ENCODE data around the gene YEATS2. TPM values are rescaled to one million over a fixed set of nuclear protein-coding genes. Genes with fewer than 3 reads are reported as not detected.

YEATS2 gene
- total RNA-seq, 1 experiment from 2014 or later = 34.5 TPM

- Mint-ChIP-seq H3K27me3 (ENCODE audit: insufficient read depth, unreplicated experiment) (no peaks in the 10 kb centered on the region), H3K4me1 (ENCODE audit: low read depth, unreplicated experiment) (no peaks in the 10 kb centered on the region), H3K27ac (ENCODE audit: unreplicated experiment) (no peak overlapping the region), H3K4me3 (ENCODE audit: unreplicated experiment) (no peak overlapping the region), H3K9me3 (ENCODE audit: unreplicated experiment) (no peaks in the 10 kb centered on the region), H3K36me3 (ENCODE audit: insufficient read depth, unreplicated experiment) (peaks cover 51% of the 10 kb centered on the region)
- TF ChIP-seq CTCF (IDR thresholded peaks at IDR 0.05; ENCODE audit: insufficient read depth in 1 of 2, low read depth in 1 of 2, low read length in 1 of 2, severe bottlenecking in 1 of 2, unreplicated experiment in 1 of 2) = no peak
- BruUV-seq (replicated peaks) = no TSS peak
- ChIA-PET CTCF (no interaction called here), POLR2A (no interaction called here)
- Histone ChIP-seq H3K27me3 (replicated peaks; ENCODE audit: control insufficient read depth, insufficient read depth, low read length) (no peaks in the 10 kb centered on the region), H3K36me3 (ENCODE audit: control insufficient read depth, insufficient read depth, low read length) (peaks cover 6% of the 10 kb centered on the region), H3K4me3 (ENCODE audit: low read depth, low read length) (no peak overlapping the region), H3K4me1 (no peaks in the 10 kb centered on the region), H3K9me3 (no peaks in the 10 kb centered on the region)
- intact Hi-C loops (cut with micrococcal nuclease; ENCODE audit: unreplicated experiment) = no loop called here
- DNase-seq = no peak
Observed at GRCh38 chr3:183800243-183800863, 102.8 kb downstream of the YEATS2 start.

DNA sequence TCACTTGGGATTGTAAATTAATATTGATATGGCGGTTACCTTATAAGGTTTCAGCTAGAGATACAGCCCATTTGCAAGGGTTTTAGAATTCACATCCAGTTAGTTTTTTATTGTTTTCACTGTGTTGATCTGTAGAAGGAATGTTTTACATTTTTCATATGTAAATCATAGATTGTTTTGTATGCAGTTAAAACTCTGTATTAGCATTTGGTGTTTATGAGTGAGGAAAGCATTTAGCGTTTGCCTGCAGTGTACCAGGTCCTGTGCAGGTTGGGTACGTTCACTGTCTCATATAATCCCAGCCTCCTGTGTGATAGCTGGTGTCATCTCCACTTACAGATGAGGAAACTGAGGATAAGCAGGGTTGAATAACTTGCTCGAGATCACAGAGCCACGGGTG lies 104.0 kb downstream of the YEATS2 start:
- POLR2A ChIA-PET = no interaction called here
- no peaks in the 10 kb centered on the region for H3K9me3 Mint-ChIP-seq (ENCODE audit: unreplicated experiment)
- no peaks in the 10 kb centered on the region for H3K27me3 Mint-ChIP-seq (ENCODE audit: insufficient read depth, unreplicated experiment)
- Histone ChIP-seq H3K9me3 (no peaks in the 10 kb centered on the region), H3K27me3 (replicated peaks; ENCODE audit: control insufficient read depth, insufficient read depth, low read length) (no peaks in the 10 kb centered on the region), H3K4me1 (no peaks in the 10 kb centered on the region), H3K36me3 (ENCODE audit: control insufficient read depth, insufficient read depth, low read length) (peaks cover 7% of the 10 kb centered on the region), H3K4me3 (ENCODE audit: low read depth, low read length) (no peak overlapping the region)
- no peak overlapping the region for H3K4me3 Mint-ChIP-seq (ENCODE audit: unreplicated experiment)
- CTCF ChIA-PET = no interaction called here
- no peak for DNase-seq
- no peaks in the 10 kb centered on the region for H3K4me1 Mint-ChIP-seq (ENCODE audit: low read depth, unreplicated experiment)
- BruUV-seq (replicated peaks) = no TSS peak
- TF ChIP-seq CTCF (IDR thresholded peaks at IDR 0.05; ENCODE audit: insufficient read depth in 1 of 2, low read depth in 1 of 2, low read length in 1 of 2, severe bottlenecking in 1 of 2, unreplicated experiment in 1 of 2) = no peak
- intact Hi-C loops (cut with micrococcal nuclease; ENCODE audit: unreplicated experiment) = no loop called here
- peaks cover 53% of the 10 kb centered on the region for H3K36me3 Mint-ChIP-seq (ENCODE audit: insufficient read depth, unreplicated experiment)
- H3K27ac Mint-ChIP-seq (ENCODE audit: unreplicated experiment) = no peak overlapping the region

DNA sequence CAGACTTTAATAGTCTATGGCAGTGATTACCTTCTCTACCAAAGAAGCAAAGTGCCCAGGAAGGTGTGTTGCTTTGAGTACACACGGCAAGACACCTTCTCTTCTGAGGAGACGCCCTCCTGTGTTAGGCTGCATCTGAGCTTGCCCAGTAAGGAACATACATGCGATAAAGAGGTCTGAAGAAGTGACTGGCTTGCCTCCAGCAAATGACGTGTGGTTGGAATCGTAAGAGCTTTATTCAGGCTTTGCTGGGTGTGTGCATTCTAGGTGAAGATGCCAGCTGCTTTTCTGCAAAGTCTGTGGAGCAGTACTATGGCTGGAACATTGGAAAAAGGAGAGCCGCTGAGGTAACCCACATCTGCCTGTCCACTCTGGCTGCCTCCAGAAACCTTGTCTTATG lies 105.4 kb downstream of the YEATS2 start:
- no peaks in the 10 kb centered on the region for H3K9me3 ChIP-seq
- H3K27me3 ChIP-seq (replicated peaks; ENCODE audit: control insufficient read depth, insufficient read depth, low read length) = no peaks in the 10 kb centered on the region
- peaks cover 5% of the 10 kb centered on the region for H3K36me3 ChIP-seq (ENCODE audit: control insufficient read depth, insufficient read depth, low read length)
- DNase-seq = no peak
- Mint-ChIP-seq H3K27me3 (ENCODE audit: insufficient read depth, unreplicated experiment) (no peaks in the 10 kb centered on the region), H3K4me3 (ENCODE audit: unreplicated experiment) (no peak overlapping the region), H3K36me3 (ENCODE audit: insufficient read depth, unreplicated experiment) (peaks cover 59% of the 10 kb centered on the region), H3K9me3 (ENCODE audit: unreplicated experiment) (no peaks in the 10 kb centered on the region), H3K27ac (ENCODE audit: unreplicated experiment) (no peak overlapping the region), H3K4me1 (ENCODE audit: low read depth, unreplicated experiment) (no peaks in the 10 kb centered on the region)
- intact Hi-C loops (cut with micrococcal nuclease; ENCODE audit: unreplicated experiment) = no loop called here
- H3K4me1 ChIP-seq = no peaks in the 10 kb centered on the region
- TF ChIP-seq CTCF (IDR thresholded peaks at IDR 0.05; ENCODE audit: insufficient read depth in 1 of 2, low read depth in 1 of 2, low read length in 1 of 2, severe bottlenecking in 1 of 2, unreplicated experiment in 1 of 2) = no peak
- H3K4me3 ChIP-seq (ENCODE audit: low read depth, low read length) = no peak overlapping the region
- POLR2A ChIA-PET = no interaction called here
- no TSS peak for BruUV-seq (replicated peaks)
- CTCF ChIA-PET = no interaction called here

Measured in Caco-2 (cell line).